HG03575 (cell line): ENCODE measurements around the gene ASCC1.

Source experiments
- ATAC-seq: cut with Tn5 transposase; IDR thresholded peaks from one replicate; pipeline ENCODE4 v1.9.1; 2021; ENCODE audit not compliant: unreplicated experiment, insufficient number of reproducible peaks, low FRiP score; ENCODE audit errors: extremely low read depth

ASCC1 gene

DNA sequence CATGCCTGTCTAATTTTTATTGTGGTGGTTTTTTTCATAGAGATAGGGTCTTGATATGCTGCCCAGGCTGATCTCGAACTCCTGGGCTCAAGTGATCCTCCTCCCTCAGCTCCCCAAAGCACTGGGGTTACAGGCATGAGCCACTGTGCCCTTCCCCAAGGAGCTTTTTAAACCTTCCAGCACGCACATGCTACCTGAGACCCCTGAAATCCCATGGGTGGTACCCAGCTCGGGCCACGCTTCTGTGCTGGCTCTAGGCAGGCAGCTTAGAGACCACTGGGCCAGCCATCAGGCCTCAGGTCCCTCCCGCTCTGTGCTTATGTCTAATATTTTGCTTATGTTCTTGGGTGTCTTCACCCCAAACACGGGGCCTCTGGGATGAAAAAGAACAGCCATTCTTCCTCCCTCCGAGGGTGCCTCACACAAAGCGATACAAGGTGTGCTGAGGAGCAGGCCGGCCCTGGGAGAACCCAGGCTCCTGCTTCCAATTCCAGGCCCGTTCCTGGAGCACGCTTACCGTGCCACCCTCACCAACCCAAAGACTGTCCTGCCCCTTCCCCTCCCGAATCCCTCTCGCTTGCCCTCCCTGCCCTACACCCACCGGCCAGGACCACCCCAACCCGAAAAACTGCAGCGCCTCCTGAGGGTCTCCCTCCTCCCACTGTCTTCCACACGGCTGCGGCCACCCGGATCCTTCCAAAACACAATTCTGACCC lies 138.6 kb downstream of the ASCC1 start:
- ATAC-seq, result no peak

DNA sequence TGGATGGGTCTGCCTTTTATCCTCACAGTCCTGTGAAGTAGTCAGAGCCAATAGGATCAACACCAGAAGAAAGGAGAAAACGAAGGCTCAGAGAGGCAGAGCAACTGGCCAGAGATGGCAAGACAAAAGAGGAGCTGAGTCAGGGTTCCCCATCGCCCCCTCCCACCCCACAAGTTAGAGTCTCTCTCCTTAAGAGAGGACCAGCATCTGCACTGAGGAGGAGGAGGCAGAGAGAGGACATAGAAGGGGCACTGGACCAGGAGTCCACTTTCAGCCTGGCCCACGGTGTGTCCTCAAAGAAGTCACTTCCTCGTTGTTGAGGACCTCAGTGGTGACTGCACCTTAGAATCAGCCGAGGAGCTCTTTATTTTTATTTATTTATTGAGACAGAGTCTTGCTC lies 139.3 kb downstream of the ASCC1 start:
- no peak for ATAC-seq

DNA sequence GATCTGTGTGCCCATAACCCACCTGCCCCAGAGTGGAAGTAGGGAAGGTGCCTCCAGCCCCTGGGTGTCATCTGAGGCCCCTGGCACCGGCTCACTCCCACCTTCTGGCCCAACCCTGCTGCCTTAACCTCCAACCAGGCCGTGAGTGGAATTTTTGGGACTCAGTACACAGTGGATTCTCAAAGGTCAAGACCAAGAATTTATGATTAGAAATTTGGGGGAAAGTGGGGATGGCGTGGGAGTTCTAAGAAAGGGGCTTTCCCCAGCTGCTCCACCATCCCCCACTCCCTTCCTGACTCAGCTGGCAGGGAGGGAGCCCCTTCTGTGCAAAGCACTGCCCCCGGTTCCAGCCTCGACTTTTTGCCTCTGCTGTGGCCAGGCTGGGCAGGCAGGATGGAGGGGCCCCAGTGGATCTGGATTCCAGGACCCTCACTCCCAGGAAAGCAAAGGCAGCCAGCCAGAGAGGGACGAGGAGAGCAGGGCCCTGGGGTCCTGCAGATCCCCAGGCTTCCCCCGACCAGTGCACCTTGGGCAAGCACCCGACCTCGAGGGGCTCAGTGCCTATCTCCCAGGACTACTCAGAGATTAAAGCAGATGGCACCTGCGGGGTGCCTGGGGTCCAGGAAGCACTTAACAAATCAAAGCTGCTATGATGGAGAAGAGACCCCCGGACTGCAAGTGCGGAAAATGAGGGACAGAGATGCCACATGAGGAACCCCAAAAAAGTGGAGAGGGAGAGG lies 140.5 kb downstream of the ASCC1 start:
- ATAC-seq, result no peak

DNA sequence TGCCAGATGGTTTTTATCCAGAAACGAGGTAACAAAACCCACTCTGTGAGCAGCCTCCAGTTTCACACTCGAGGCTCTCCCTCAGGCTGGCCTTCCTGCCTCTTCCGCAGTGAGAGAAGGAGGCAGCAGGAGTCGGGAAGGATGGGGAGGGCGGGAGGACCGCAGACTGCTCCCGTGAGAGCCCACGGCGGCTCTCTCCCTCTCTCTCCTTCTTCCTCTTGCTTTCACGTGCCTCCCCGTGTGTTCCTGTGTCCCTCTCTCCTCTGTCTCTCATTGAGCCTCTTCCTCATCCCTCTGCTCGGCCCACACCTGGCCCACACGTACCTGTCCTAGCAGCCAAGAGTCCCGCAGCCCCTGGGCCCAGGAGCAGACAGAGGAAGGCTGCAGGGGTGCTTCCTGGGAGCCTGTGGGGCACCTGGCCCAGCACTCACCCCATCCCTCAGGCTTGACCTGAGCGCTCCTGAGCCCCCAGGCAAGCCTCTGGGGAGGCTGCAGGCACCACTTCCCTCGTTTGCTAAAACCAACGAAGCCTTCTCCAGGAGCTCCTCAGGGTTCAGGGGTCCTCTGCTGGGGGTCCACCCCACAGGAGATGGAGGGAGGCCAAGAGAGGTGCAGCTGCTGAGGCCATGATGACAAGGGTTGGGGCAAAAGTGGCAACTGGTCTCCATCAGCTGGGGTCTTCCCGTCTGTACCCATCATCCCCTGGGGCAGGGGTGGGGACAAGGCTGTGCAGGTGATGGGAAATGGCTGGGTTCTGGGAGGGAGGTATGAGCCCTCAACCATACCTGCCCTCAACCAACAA lies 141.3 kb downstream of the ASCC1 start:
- ATAC-seq, result no peak

DNA sequence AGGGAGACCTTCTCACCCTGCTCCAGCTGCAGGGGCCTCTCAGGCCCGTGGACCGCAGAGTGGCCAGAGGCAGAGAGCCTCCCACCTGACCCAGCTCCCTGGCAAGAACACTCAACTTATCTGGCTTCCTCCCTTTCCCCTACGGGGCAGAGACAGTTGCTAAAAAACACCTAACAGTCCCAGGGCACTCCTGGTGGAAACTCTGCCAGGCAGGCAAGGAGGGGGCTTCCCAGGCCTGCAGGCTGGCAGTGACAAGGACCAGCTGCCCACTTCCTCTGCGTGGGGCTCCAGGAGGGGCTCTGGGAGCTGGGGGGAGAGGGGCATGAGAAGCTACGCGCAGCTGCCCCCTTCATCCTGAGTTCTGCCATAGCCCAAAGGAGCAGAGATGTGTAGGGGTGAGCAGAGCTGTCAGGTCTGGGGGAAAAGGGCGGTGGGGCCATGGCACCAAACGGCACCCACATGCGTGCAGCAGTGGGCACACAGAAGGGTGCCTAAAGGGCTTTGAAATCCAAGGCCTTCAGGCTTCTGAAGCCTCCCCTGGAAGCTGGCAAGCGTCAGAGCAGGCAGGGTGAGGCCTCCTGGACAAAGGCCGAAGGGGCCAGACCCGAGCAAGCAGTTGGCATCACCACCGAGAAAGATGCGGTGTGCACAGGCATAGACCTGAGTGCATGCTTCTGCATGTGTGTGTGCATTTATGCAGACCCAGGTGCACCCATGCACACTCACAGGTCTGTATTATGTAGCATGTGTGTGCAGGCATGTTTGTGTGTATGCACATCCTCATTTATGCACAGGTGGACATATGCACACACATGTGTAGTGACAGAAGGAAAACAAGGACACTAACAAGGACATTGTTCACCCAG lies 142.1 kb downstream of the ASCC1 start:
- no peak for ATAC-seq

DNA sequence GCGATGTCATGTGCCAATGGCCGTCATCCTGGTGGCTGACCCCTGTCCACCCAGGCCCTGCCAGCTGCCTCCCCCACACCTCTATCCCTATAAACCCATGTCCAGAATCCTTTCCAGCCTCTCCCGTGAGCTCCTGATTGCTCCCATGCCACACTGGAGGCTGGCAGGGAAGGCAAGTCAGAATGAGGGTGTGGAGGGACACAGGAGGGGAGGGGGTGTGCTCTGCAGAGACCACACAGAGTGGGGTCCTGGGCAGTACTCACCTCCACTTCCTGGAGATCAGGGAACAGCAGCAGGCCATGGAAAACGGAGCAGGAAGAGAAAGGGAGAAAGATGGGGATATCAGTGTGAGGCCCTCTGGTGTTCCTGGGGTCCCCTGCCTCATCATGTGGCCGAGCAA lies 143.4 kb downstream of the ASCC1 start:
- ATAC-seq, result no peak

DNA sequence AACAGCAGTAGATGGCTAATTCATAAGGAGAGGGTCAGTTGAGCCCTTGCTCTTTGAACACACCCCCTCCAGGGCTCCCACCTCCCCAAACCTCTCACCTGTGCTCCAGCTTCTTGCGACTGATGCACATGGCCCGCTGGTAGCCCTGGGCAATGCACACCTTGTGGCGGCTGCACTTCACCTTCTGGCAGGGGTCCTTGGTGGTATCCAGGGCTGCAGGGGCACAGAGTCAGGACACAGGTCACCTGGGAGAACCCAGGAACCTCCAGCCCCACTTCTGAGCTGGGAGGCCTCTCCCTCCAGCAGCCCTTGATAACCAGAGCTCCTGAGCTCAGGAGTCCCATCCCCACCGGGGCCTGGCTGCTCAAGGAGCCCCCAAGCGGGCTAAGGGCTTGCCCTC lies 144.0 kb downstream of the ASCC1 start:
- no peak for ATAC-seq

DNA sequence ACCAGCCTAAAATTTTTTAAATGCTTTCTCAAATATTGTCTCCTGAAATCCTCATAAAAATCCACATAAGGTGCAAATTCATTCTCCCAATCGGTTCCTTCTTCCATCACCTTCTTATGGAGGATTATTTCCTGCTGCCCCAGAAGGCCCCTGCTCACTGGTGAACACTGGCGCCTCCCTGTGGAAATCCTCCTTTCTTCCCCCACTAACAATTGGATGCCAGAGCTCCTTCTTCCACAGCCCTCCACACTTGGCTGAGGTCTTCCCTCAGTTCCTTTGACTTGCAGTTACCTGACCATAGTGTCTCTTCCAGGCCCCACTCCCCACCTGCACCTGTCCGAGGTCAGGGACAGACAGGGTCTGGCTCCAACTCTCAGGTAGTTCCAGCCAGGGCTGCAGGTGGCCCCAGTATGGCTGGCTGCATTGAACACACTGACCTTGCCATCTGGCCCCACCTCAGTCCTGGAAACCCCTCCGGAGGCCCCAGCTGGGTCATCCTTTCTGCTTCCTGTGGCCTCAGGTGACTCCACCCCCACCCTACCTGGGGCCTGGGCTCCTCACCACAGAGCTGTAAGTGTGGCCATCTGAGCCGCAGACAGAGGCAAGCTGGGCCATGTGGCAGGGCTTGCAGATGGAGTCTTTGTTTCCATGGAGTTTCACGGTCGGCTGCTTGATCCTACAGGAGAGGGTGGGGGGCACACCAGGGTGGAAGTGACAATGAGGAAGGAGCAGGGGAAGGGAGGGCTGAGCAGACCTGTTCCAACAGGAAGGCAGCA lies 146.1 kb downstream of the ASCC1 start:
- ATAC-seq, result no peak

DNA sequence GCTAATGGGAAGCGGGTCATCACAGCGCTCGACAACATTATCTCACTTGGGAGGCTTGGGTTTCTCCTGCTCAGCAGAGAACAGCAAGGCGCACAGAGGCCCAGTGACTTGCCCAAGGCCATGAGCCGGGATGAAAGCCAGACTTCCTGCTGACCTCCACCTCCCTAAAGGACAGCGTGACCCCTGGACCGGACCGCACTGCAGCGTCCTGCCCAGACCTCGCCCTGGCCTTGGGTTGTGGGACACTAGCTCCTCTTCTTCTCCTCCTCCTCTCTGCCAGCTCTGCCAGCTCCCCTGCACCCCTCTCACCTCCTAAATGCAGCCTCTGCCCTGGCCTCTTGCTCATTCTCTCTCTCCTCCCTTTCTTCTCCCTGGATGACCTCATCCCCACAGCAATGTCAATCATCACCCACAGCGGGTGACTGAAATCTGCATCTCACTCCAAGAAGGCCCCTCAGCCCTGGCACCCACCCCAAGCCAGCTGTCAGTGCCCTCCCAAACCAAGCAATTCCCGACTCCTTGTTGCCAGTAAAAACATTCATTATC lies 147.1 kb downstream of the ASCC1 start:
- no peak for ATAC-seq

DNA sequence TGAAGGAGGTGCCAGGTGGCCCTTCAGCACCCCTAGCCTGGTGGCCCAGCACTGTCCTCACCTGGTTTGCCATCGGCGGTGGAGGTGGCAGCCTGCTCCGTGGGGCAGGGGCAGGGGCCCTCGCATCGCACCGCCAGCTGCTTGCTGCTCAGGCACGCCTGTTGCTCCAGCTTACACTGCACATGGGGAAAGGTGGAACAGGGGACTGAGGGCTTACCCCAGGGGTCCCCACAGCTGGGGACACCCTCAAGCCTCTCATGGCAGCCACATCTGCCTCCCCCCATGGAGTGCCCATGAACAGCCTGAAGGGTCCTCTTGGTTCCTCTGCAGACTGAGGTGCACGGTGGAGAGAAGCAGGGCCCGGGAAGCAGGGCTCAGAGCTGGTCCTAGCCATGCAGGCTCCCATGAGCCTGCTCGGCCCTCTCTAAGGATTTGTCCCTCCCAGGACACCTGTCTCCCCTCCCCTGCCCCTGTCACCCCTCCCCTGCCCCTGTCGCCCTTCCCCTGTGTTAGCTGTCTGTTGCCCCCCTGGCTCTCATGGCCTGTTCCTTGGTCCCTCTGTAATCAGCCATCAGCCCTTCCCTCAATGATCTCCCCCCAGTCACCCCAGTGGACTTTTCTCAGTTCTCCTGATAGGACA lies 147.8 kb downstream of the ASCC1 start:
- no peak for ATAC-seq

DNA sequence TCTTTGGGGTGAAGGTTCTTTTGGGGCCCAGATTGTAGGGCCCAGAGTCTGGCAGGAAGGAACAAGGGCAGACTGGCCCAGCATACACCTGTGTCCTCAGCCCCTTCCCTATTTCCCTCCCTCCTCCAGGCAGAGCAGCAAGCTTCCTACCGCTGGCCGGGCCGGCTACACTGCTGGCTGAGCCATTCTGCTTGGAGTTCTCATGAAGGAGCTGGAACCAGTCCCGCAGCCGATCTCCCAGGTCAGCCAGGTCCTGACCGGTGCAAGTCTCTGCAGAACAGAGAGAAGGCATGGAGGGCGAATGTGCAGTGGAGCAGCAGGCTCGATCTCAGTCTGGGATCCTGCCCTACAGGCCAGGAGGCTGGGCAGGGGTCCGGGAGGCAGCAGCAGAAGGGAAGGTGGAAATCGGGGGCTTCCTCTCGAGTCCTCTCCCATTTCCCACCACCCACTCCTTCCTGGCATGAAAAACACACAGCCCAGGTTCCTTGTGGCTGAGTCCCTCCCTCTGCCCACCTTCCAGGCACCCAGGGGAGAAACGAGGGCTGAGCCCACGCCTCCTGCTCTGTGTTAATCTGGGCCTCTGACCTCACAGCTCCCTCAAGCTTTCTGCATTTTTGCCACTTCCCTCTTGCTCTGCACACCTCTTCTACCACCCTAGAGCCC lies 148.5 kb downstream of the ASCC1 start:
- ATAC-seq, result no peak

DNA sequence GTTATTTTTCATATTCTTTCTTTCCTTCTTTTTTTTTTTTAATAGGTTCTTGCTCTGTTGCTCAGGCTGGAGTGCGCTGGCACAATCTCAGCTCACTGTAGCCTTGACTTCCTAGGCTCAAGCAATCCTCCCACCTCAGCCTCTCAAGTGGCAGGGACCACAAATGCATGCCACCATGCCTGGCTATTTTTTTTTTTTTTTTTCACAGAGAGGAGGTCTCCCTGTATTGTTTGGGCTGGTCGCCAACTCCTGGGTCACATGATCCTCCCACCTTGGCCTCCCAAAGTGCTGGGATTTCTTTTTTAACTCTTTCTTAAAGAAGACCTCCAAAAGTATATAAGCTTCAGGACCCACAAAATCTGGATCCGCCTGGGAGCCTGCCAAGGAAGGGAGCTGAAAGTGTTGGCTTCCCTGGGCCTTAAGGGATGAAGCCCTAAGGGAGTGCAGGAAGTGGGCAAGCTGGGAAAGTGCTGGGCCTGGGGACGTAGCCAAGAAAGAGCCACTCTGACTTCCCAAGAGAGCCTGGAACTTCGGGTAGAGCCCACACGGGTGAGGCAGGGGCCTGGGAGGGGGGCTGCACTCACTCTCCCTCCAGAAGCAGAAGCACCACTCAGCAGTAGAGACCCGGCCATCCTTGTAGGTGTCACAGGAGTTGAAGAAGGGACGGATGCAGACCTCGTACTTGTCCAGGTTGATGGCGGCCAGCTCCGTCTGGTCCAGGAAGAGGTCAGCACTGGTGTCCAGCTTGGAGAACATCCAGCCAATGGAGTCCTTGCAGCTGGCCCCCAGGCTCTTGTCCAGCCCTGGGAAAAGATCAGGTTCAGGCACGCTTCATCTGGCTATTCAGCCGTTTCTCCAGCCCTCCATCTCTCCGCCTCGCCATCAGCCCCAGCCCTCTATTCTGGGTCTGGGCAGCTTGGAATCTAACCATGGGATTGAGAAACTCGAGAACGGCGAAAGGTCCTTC lies 149.5 kb downstream of the ASCC1 start:
- no peak for ATAC-seq

DNA sequence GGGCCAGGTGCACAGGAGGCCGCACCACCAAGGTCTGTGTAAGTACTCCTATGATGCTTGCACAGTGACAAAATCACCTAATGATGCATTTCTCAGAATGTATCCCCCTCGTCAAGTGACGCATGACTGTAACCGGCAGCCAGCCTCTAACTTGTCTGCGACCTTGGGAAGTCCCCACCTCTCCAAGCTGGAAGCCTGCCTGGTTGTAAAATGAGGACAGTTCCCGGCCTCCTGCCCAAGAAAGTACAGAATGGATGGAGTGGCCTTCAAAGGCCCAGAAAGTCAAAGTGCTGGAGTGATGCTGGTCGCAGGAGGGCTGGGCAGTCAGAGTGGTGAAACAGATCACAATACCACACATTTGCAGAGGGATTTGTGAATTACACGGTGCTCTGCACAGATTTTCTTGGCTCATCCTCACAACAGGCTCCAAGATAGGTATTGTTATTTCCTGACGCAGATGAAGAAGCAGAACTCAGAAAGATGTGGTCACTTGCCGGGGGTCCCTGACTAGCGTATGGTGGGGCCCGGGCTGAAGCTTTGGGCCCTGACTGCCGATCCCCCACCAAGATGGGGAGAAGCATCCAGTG lies 150.5 kb downstream of the ASCC1 start:
- ATAC-seq, result no peak

DNA sequence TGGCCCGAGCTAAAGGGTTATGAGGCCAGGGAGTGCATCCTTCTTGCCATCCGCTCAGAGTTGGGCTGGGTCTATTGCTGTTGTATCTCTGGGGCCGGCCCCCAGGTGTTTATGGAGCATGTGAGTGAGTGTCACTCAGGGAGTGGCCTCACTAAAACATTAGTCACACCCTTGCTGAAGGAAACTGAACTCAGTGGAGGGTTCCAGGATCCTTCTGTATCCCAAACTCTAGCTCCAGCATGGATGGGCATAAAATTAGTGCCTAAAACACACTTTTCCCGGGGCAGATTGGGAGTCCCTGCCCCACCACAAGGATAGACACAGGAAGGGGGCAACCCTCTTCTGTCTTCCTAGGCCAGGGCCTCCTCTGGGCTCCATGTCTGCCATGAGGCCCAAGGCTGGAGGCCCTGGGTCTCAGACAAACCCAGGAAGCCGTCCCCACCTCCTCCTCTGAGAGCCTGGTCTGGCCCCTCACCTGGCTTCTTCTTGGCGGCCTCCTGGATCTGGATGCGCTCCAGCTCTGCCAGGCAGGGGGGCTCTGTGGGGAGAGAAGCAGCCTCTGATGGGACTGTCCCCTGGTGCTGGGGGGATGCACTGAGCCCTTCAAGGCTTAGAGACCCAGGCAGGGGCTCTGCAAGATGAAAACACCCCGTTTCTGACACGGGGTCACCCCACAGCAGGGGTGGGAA lies 152.2 kb downstream of the ASCC1 start:
- no peak for ATAC-seq
